GM12892 (cell line): ENCODE measurements around the gene SSX4. TPM values are rescaled to one million over a fixed set of nuclear protein-coding genes. Genes with fewer than 3 reads are reported as not detected.
"Not testable (repeated sequence)": the region's sequence is repeated elsewhere in the genome, so short reads cannot be mapped to it uniquely, and the experiment has no call there.

ENCODE experiments used
- DNase-seq: peaks from one replicate; pipeline ENCODE4 v3.0.0; 2011; ENCODE audit not compliant: insufficient read length
- FAIRE-seq: peaks from 2 replicates; lab custom pipeline; 2011; peaks lifted over from hg19 to GRCh38; lab: Jason Lieb, UNC
- POLR2A ChIP-seq: IDR thresholded peaks from 2 replicates; pipeline ENCODE4 v1.6.1; 2011; ENCODE audit warnings: low read depth, low read length, control low read depth
- POLR2AphosphoS5 ChIP-seq: IDR thresholded peaks from 2 replicates; pipeline ENCODE4 v1.6.1; 2011; ENCODE audit warnings: low read depth, low read length, control low read depth
- TAF1 ChIP-seq: IDR thresholded peaks from 2 replicates; pipeline ENCODE4 v1.6.1; 2011; ENCODE audit warnings: low read depth, mild to moderate bottlenecking, control low read depth, low read length, borderline replicate concordance
- polyA plus RNA-seq: library from polyadenylated mRNA; unstranded; fragments of >200 nt; gene quantifications from one replicate; pipeline ENCODE4 v1.2.1, GENCODE V29; 2012; ENCODE audit warnings: missing spikeins, inconsistent platforms; ENCODE audit not compliant: missing spikeins

The SSX4 gene
- polyA plus RNA-seq = not detected

GRCh38 chrX:48383239-48383638 is at the start of gene SSX4:
TSS of gene SSX4 (plus strand) at chrX:48383539. CDS start at chrX:48384054, 515 bp downstream.
- not testable (repeated sequence) for FAIRE-seq, DNase-seq

- not testable (repeated sequence) for DNase-seq, FAIRE-seq
These were observed 37.3 kb upstream of the SSX4 start for GRCh38 chrX:48346059-48346458.

GRCh38 chrX:48356315-48357094 is 26.8 kb upstream of the SSX4 start, which contains the start of gene SSX3:
TSS of gene SSX3 (minus strand) at chrX:48356703. CDS start at chrX:48355249, 1,454 bp downstream.
- DNase-seq, FAIRE-seq: not testable (repeated sequence)

GRCh38 chrX:48357681-48358080 is 25.7 kb upstream of the SSX4 start:
- DNase-seq (no peak), FAIRE-seq (no peak)
- no peak for TF ChIP-seq TAF1
- TF ChIP-seq POLR2AphosphoS5 = no peak
- TF ChIP-seq POLR2A = no peak

- not testable (repeated sequence) for FAIRE-seq
These were observed 24.1 kb upstream of the SSX4 start for GRCh38 chrX:48359281-48359680.

GRCh38 chrX:48367717-48368408 is 15.5 kb upstream of the SSX4 start:
- not testable (repeated sequence) for DNase-seq, FAIRE-seq

More at GRCh38 chrX:48359281-48359680, 24.1 kb upstream of the SSX4 start:
- DNase-seq = not testable (repeated sequence)

- DNase-seq, FAIRE-seq: not testable (repeated sequence)
These were observed 12.9 kb upstream of the SSX4 start for GRCh38 chrX:48370408-48370807.

- FAIRE-seq, DNase-seq: not testable (repeated sequence)
These were observed 13.6 kb downstream of the SSX4 start for GRCh38 chrX:48396931-48397330.

- not testable (repeated sequence) for DNase-seq, FAIRE-seq
These were observed 14.5 kb downstream of the SSX4 start for GRCh38 chrX:48397825-48398224.

GRCh38 chrX:48411860-48412259 is 28.5 kb downstream of the SSX4 start, which contains the start of gene SSX4B:
TSS of gene SSX4B (minus strand) at chrX:48411960. CDS start at chrX:48411372, 588 bp downstream.
- DNase-seq, FAIRE-seq: not testable (repeated sequence)

GRCh38 chrX:48427027-48427716 is 43.8 kb downstream of the SSX4 start:
- not testable (repeated sequence) for DNase-seq, FAIRE-seq

GRCh38 chrX:48429606-48430005 is 46.3 kb downstream of the SSX4 start:
- not testable (repeated sequence) for DNase-seq, FAIRE-seq

GRCh38 chrX:48430166-48430565 is 46.8 kb downstream of the SSX4 start:
- not testable (repeated sequence) for DNase-seq, FAIRE-seq

GRCh38 chrX:48433713-48434112 is 50.4 kb downstream of the SSX4 start:
- FAIRE-seq, DNase-seq: not testable (repeated sequence)
